HepG2 (cell line): Measurements from ENCODE around the gene ZNF700. TPM values are rescaled to one million over a fixed set of nuclear protein-coding genes. Genes with fewer than 3 reads are reported as not detected.

Source experiments
- ATAC-seq: fragments of 200-7000 bp; cut with Tn5 transposase; 3 replicates; pipeline ENCODE4 v1.9.1; 2020; ENCODE audit warnings: mild to moderate bottlenecking, moderate library complexity
- BruUV-seq: library from RNA; stranded (reverse); fragments of 400-500 nt; replicated peaks from 2 replicates; lab custom pipeline; 2021; lab: Mats Ljungman, UMichigan
- CTCF ChIA-PET: fragments of 300-600 bp; formaldehyde crosslinking; extraction: SDS; loops from one replicate; lab custom pipeline; 2021; ENCODE audit warnings: low total read pairs, inconsistent platforms, low intra/inter-chr PET ratio; lab: Yijun Ruan, JAX
- POLR2A ChIA-PET: fragments of 350-600 bp; sonication (Branson Sonifier 250); formaldehyde crosslinking; loops from one replicate; lab custom pipeline; 2020; ENCODE audit warnings: antibody characterized with exemption, inconsistent platforms; lab: Yijun Ruan, JAX
- DNase-seq: peaks from one replicate; pipeline ENCODE4 v3.0.0-alpha.2; 2015; ENCODE audit warnings: low spot score
- FAIRE-seq: peaks from 3 replicates; lab custom pipeline; 2011; peaks lifted over from hg19 to GRCh38; lab: Jason Lieb, UNC
- H2AFZ ChIP-seq: one replicate; pipeline ENCODE4 v1.6.1; 2011; ENCODE audit warnings: low read length, inconsistent platforms
- H3K27ac ChIP-seq: fragments of 300-600 bp; 3 replicates; pipeline ENCODE4 v1.8.0; 2011; ENCODE audit warnings: mixed run types, mild to moderate bottlenecking, mixed read lengths, low read length, inconsistent platforms; ENCODE audit not compliant: insufficient read depth; ENCODE audit errors: extremely low read length
- H3K27me3 ChIP-seq, 2 experiments: fragments of 200-600 bp in 1 of 2; 2 replicates in 1 of 2; 3 replicates in 1 of 2; pipeline versions ENCODE4 v1.6.0 to v1.8.0; 2011; ENCODE audit warnings: low read length in 2 of 2, mild to moderate bottlenecking in 2 of 2, moderate library complexity in 2 of 2, inconsistent platforms in 1 of 2; ENCODE audit not compliant: insufficient read depth in 2 of 2, control insufficient read depth in 1 of 2
- H3K36me3 ChIP-seq, 2 experiments: fragments of 200-600 bp in 1 of 2; replicated peaks in 1 of 2; 2 replicates in 1 of 2; 3 replicates in 1 of 2; pipeline versions ENCODE4 v1.5.1 to v1.8.0; 2011; ENCODE audit warnings: low read length in 2 of 2, inconsistent platforms in 1 of 2; ENCODE audit not compliant: insufficient read depth in 2 of 2, control insufficient read depth in 1 of 2
- H3K4me1 ChIP-seq: 2 replicates; pipeline ENCODE4 v1.5.1; 2012; ENCODE audit warnings: low read length, inconsistent platforms; ENCODE audit not compliant: insufficient read depth
- H3K4me2 ChIP-seq: 2 replicates; pipeline ENCODE4 v1.6.0; 2011; ENCODE audit warnings: low read depth, low read length, inconsistent platforms
- H3K4me3 ChIP-seq, 3 experiments: fragments of 200-600 bp in 1 of 3; sonication (generic), shearing (Covaris generic) in 1 of 3; replicated peaks in 1 of 3; 2 replicates each; pipeline ENCODE4 v1.5.1; 2011 to 2016; ENCODE audit warnings: low read length in 3 of 3, inconsistent platforms in 2 of 3, low read depth in 2 of 3, mild to moderate bottlenecking in 2 of 3, control low read depth in 1 of 3, mixed read lengths in 1 of 3; ENCODE audit not compliant: insufficient read depth in 1 of 3
- H3K79me2 ChIP-seq: one replicate; pipeline ENCODE4 v1.6.1; 2011; ENCODE audit warnings: low read length, inconsistent platforms; ENCODE audit not compliant: insufficient read depth
- H3K9ac ChIP-seq: 2 replicates; pipeline ENCODE4 v1.6.0; 2011; ENCODE audit warnings: mild to moderate bottlenecking, low read depth, low read length, inconsistent platforms; ENCODE audit not compliant: insufficient read depth
- H3K9me3 ChIP-seq: 2 replicates; pipeline ENCODE4 v1.5.1; 2012; ENCODE audit warnings: mild to moderate bottlenecking, low read length
- H4K20me1 ChIP-seq: 2 replicates; pipeline ENCODE4 v1.6.0; 2011; ENCODE audit warnings: inconsistent platforms, mild to moderate bottlenecking, low read length, moderate library complexity; ENCODE audit not compliant: insufficient read depth
- ATRX ChIP-seq: sonication (generic); formaldehyde crosslinking; IDR thresholded peaks from 2 replicates; pipeline ENCODE4 v1.4.0; 2020; ENCODE audit warnings: missing genetic modification reagents, borderline replicate concordance
- CBX5 ChIP-seq: sonication (generic); formaldehyde crosslinking; IDR thresholded peaks from 2 replicates; pipeline ENCODE4 v1.4.0; 2020; ENCODE audit warnings: missing genetic modification reagents, borderline replicate concordance
- HNRNPK ChIP-seq: fragments of 200-400 bp; formaldehyde crosslinking; IDR thresholded peaks from 2 replicates; pipeline ENCODE4 v1.6.1; 2018; ENCODE audit warnings: low read length, low read depth, moderate library complexity, mild to moderate bottlenecking; ENCODE audit not compliant: poor library complexity, severe bottlenecking
- KAT2B ChIP-seq: fragments of 150-350 bp; IDR thresholded peaks from 2 replicates; pipeline ENCODE4 v1.6.1; 2014; ENCODE audit warnings: low read depth, low read length, borderline replicate concordance
- LCORL ChIP-seq, 2 experiments: fragments of 450-650 bp in 1 of 2; sonication (generic) in 1 of 2; formaldehyde crosslinking in 1 of 2; IDR thresholded peaks; 2 replicates each; pipeline versions ENCODE4 v1.5.0 to v1.6.1; 2017 to 2020; ENCODE audit warnings: antibody characterized with exemption in 1 of 2, missing genetic modification reagents in 1 of 2
- MEIS2 ChIP-seq: sonication (generic); formaldehyde crosslinking; IDR thresholded peaks from 2 replicates; pipeline ENCODE4 v1.9.0; 2021; ENCODE audit warnings: mild to moderate bottlenecking, missing genetic modification reagents
- RORA ChIP-seq: sonication (generic); formaldehyde crosslinking; IDR thresholded peaks from 2 replicates; pipeline ENCODE4 v1.5.0; 2020; ENCODE audit warnings: mild to moderate bottlenecking, missing genetic modification reagents, moderate library complexity
- SMC3 ChIP-seq: IDR thresholded peaks from 2 replicates; pipeline ENCODE4 v1.6.1; 2011; ENCODE audit warnings: low read length, improper control_type of control experiment
- ZKSCAN8 ChIP-seq: IDR thresholded peaks from 2 replicates; pipeline ENCODE4 v1.6.1; 2016; ENCODE audit warnings: borderline replicate concordance, missing genetic modification reagents, missing compliant biosample characterization
- ZNF367 ChIP-seq: sonication (generic); formaldehyde crosslinking; IDR thresholded peaks from 2 replicates; pipeline ENCODE4 v1.4.0; 2020; ENCODE audit warnings: missing genetic modification reagents, borderline replicate concordance
- ZNF383 ChIP-seq: sonication (generic); formaldehyde crosslinking; IDR thresholded peaks from 2 replicates; pipeline ENCODE4 v1.4.0; 2020; ENCODE audit warnings: missing genetic modification reagents, mild to moderate bottlenecking, borderline replicate concordance
- ZNF75D ChIP-seq: sonication (generic); formaldehyde crosslinking; IDR thresholded peaks from 2 replicates; pipeline ENCODE4 v1.8.1; 2023; ENCODE audit warnings: missing genetic modification reagents, mild to moderate bottlenecking, borderline replicate concordance
- WGBS: methylation state at CpG from one replicate; pipeline ENCODE4 v1.1.6; 2017; ENCODE audit warnings: low lambda C conversion rate; 5-methylcytosine and 5-hydroxymethylcytosine counted together
- in situ Hi-C: cut with HindIII; loops from 2 replicates; pipeline ENCODE4 v1.10.0; 2017; ENCODE audit warnings: low pct_unique_long_range_greater_than_20kb; ENCODE audit not compliant: extremely low pct_ligation_motif_present
- intact Hi-C: fragments of 100-400 bp; cut with micrococcal nuclease; formaldehyde crosslinking; loops from one replicate; pipeline ENCODE4 v1.10.0; 2022; ENCODE audit not compliant: unreplicated experiment
- polyA plus RNA-seq, 8 experiments: library from polyadenylated mRNA; depleted of rRNA in 3 of 8; stranded (reverse) in 7 of 8; unstranded in 1 of 8; fragments of >200 nt; fragmentation: Illumina TruSeq in 4 of 8; extraction: Trizol in 4 of 8; gene quantifications; 2 replicates each; pipeline versions ENCODE4 v1.2.1 to v1.2.3, GENCODE V29; 2011 to 2016; ENCODE audit warnings: low read depth in 4 of 8, missing spikeins in 1 of 8, mixed read lengths in 1 of 8; ENCODE audit not compliant: insufficient read depth in 1 of 8
- total RNA-seq, 5 experiments: library from RNA; depleted of rRNA; stranded (reverse); fragments of >200 nt; fragmentation: Illumina TruSeq; extraction: Trizol; gene quantifications; 2 replicates each; pipeline ENCODE4 v1.2.3, GENCODE V29; 2016; ENCODE audit warnings: low read depth in 1 of 5
- TF ChIP-seq, protein P1 (sequence below): sonication (generic); formaldehyde crosslinking; IDR thresholded peaks from 2 replicates; pipeline ENCODE4 v1.8.1; 2023; ENCODE audit warnings: mild to moderate bottlenecking, missing genetic modification reagents, borderline replicate concordance
- TF ChIP-seq, protein P2 (sequence below): sonication (generic); formaldehyde crosslinking; IDR thresholded peaks from 2 replicates; pipeline ENCODE4 v1.8.0; 2022; ENCODE audit warnings: mild to moderate bottlenecking, missing genetic modification reagents, borderline replicate concordance

ZNF700 gene
- total and polyA plus RNA-seq, 2 of the 13 experiments (the other 11 are each of a cell fraction or from before 2014, with no cell fraction given), result 6.0 to 12.8 TPM

DNA sequence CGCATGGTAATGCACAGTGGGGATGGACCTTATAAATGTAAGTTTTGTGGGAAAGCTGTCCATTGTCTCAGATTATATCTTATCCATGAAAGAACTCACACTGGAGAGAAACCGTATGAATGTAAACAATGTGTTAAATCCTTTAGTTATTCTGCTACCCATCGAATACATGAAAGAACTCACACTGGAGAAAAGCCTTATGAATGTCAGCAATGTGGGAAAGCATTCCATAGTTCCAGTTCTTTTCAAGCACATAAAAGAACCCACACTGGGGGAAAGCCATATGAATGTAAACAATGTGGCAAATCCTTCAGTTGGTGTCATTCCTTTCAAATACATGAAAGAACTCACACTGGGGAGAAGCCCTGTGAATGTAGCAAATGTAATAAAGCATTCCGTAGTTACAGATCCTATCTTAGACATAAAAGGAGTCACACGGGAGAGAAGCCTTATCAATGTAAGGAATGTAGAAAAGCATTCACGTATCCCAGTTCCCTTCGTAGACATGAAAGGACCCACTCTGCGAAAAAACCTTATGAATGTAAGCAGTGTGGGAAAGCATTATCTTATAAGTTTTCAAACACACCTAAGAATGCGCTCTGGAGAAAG lies 53.7 kb downstream of the ZNF700 start (continued):
- no peak for TF ChIP-seq HNRNPK
- TF ChIP-seq, protein P1, sequence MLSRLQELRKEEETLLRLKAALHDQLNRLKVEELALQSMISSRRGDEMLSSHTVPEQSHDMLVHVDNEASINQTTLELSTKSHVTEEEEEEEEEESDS (CRISPR knock-in tag), result no peak
- no peak for TF ChIP-seq SMC3

DNA sequence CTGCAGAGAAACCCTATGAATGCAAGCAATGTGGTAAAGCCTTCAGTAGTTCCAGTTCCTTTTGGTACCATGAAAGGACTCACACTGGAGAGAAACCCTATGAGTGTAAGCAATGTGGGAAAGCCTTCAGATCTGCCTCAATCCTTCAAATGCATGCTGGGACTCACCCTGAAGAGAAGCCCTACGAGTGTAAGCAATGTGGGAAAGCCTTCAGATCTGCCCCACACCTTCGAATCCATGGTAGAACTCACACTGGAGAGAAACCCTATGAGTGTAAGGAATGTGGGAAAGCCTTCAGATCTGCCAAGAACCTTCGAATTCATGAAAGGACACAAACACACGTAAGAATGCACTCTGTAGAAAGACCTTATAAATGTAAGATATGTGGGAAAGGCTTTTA lies 54.6 kb downstream of the ZNF700 start:
- no peak overlapping the region for H3K27ac ChIP-seq
- BruUV-seq, result no TSS peak
- H4K20me1 ChIP-seq, result no peaks in the 10 kb centered on the region
- FAIRE-seq (no peak), ATAC-seq (no peak), DNase-seq (no peak)
- no peak overlapping the region for H3K4me2 ChIP-seq
- H3K79me2 ChIP-seq, result no peaks in the 10 kb centered on the region
- POLR2A ChIA-PET, result no interaction called here
- WGBS, result 30% methylated on average over 4 of the region's 4 CpGs
- no peak overlapping the region for H3K4me3 ChIP-seq
- H3K27me3 ChIP-seq, result no peaks in the 10 kb centered on the region
- CTCF ChIA-PET, result no interaction called here
- peak; percentile 90; the same call in 1 of the 2 replicates for TF ChIP-seq ZNF75D
- no peak for TF ChIP-seq LCORL (IDR thresholded peaks at IDR 0.05)
- TF ChIP-seq LCORL (CRISPR knock-in tag; IDR thresholded peaks at IDR 0.05), result no peak
- intact Hi-C loops, result no loop called here
- peaks cover 16% of the 10 kb centered on the region for H3K9me3 ChIP-seq
- H2AFZ ChIP-seq, result no peak overlapping the region
- in situ Hi-C loops, result no loop called here
- no peaks in the 10 kb centered on the region for H3K36me3 ChIP-seq
- no peaks in the 10 kb centered on the region for H3K4me1 ChIP-seq
- H3K9ac ChIP-seq, result no peak overlapping the region

DNA sequence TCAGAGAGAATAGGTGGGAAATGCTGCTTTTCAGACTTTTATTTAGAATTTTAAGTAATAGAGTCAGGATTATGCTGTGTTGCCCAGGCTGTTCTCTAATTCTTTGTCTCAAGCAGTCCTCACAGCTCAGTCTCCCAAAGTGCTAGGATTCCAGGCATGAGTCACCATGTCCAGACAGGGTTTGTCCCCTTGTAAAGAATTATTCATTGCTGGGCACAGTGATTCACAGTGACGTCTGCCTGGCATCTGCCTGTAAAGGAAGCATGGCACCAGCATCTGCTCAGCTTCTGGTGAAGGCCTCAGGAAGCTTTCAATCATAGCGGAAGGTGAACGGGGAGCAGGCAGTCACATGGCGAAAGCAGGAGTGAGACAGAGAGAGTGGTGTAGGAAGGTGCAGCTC lies 57.6 kb downstream of the ZNF700 start:
- Histone ChIP-seq H3K27ac (no peak overlapping the region), H4K20me1 (no peaks in the 10 kb centered on the region), H3K27me3 (peaks cover 0 to 1% of the 10 kb centered on the region in 2 experiments; a peak in 1 of 5 replicates), H2AFZ (no peak overlapping the region), H3K4me3 (no peak overlapping the region), H3K79me2 (no peaks in the 10 kb centered on the region), H3K9ac (no peak overlapping the region), H3K4me2 (no peak overlapping the region), H3K36me3 (no peaks in the 10 kb centered on the region), H3K4me1 (0 out of 2 replicates have a peak, but pooled peaks cover 8% of the 10 kb centered on the region), H3K9me3 (peaks cover 16% of the 10 kb centered on the region)
- WGBS, result 66% methylated on average over 4 of the region's 4 CpGs
- in situ Hi-C loops, result no loop called here
- intact Hi-C loops, result no loop called here
- FAIRE-seq, result no peak
- no TSS peak for BruUV-seq
- DNase-seq, result no peak
- ATAC-seq, result no peak
- ChIA-PET POLR2A (interaction anchor here (0.6 kb wide), 1 partner anchor 9 kb away, joined by 4 read pairs; no protein-coding TSS in a partner anchor), CTCF (no interaction called here)
- TF ChIP-seq CBX5 (CRISPR knock-in tag) (no peak), KAT2B (no peak), ZNF383 (CRISPR knock-in tag) (no peak), RORA (CRISPR knock-in tag) (no peak), MEIS2 (CRISPR knock-in tag) (no peak), ZNF367 (no peak), ZKSCAN8 (CRISPR knock-in tag) (no peak), ATRX (no peak)
- TF ChIP-seq, protein P2, sequence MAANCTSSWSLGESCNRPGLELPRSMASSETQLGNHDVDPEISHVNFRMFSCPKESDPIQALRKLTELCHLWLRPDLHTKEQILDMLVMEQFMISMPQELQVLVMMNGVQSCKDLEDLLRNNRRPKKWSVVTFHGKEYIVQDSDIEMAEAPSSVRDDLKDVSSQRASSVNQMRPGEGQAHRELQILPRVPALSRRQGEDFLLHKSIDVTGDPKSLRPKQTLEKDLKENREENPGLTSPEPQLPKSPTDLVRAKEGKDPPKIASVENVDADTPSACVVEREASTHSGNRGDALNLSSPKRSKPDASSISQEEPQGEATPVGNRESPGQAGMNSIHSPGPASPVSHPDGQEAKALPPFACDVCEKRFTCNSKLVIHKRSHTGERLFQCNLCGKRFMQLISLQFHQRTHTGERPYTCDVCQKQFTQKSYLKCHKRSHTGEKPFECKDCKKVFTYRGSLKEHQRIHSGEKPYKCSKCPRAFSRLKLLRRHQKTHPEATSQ (CRISPR knock-in tag), result no peak
